DND-41 (cell line): Measurements from ENCODE around the gene RABAC1.

Experiments used
- CTCF ChIP-seq: IDR thresholded peaks from 2 replicates; pipeline ENCODE4 v1.5.1; 2012; ENCODE audit warnings: borderline replicate concordance, low read length, moderate library complexity, mild to moderate bottlenecking; ENCODE audit not compliant: poor library complexity, severe bottlenecking; ENCODE audit errors: extremely low read depth
- EZH2 ChIP-seq: IDR thresholded peaks from 3 replicates; pipeline ENCODE4 v1.6.1; 2012; ENCODE audit warnings: borderline replicate concordance, low read depth, mild to moderate bottlenecking, moderate library complexity, low read length, inconsistent platforms; ENCODE audit not compliant: severe bottlenecking

- TF ChIP-seq CTCF, result peak; percentile 61
- no peak for TF ChIP-seq EZH2
These were observed 1.2 kb downstream of the RABAC1 start for GRCh38 chr19:41957838-41958366.
